HEK293 (cell line): ENCODE data around the gene POLR2E.

Experiments used
- CTCF ChIA-PET: fragments of 350-600 bp; formaldehyde crosslinking; extraction: SDS; loops from one replicate; lab custom pipeline; 2021; ENCODE audit warnings: antibody characterized with exemption; lab: Yijun Ruan, JAX
- POLR2A ChIA-PET: fragments of 300-600 bp; formaldehyde crosslinking; extraction: SDS; loops from one replicate; lab custom pipeline; 2020; ENCODE audit warnings: antibody characterized with exemption, inconsistent platforms; lab: Yijun Ruan, JAX
- H3K27ac ChIP-seq: fragments of 200-500 bp; sonication (Bioruptor generic); 2 replicates; pipeline ENCODE4 v1.5.1; 2014; ENCODE audit warnings: low read depth, low read length, control low read depth, inconsistent platforms; ENCODE audit errors: extremely low read depth
- H3K36me3 ChIP-seq, 2 experiments: fragments of 200-500 bp in 1 of 2; sonication (Bioruptor generic) in 1 of 2; 1 replicate in 1 of 2; 2 replicates in 1 of 2; pipeline ENCODE4 v1.5.1; 2014 to 2017; ENCODE audit warnings: inconsistent platforms in 2 of 2, low read length in 2 of 2; ENCODE audit not compliant: control insufficient read depth in 2 of 2, insufficient read depth in 1 of 2
- H3K4me1 ChIP-seq: fragments of 200-500 bp; sonication (Bioruptor generic); 2 replicates; pipeline ENCODE4 v1.5.1; 2014; ENCODE audit warnings: mild to moderate bottlenecking, low read length, inconsistent platforms; ENCODE audit not compliant: control insufficient read depth, insufficient read depth
- H3K4me3 ChIP-seq: 2 replicates; pipeline ENCODE4 v1.5.1; 2011; ENCODE audit warnings: low read depth, mild to moderate bottlenecking, control low read depth, low read length, moderate library complexity
- H3K9me3 ChIP-seq: fragments of 200-500 bp; sonication (Bioruptor generic); 2 replicates; pipeline ENCODE4 v1.5.1; 2014; ENCODE audit warnings: low read depth, low read length, inconsistent platforms; ENCODE audit not compliant: control insufficient read depth, insufficient read depth
- PATZ1 ChIP-seq: fragments of 450-650 bp; formaldehyde crosslinking; IDR thresholded peaks from 2 replicates; pipeline ENCODE4 v1.5.1; 2016; ENCODE audit warnings: missing biosample characterization, missing genetic modification characterization
- REPIN1 ChIP-seq: fragments of 450-650 bp; formaldehyde crosslinking; IDR thresholded peaks from 2 replicates; pipeline ENCODE4 v1.5.1; 2017; ENCODE audit warnings: missing biosample characterization, missing genetic modification characterization, low read depth
- SCRT2 ChIP-seq: fragments of 450-650 bp; formaldehyde crosslinking; IDR thresholded peaks from 2 replicates; pipeline ENCODE4 v1.5.1; 2016; ENCODE audit warnings: missing biosample characterization, missing genetic modification characterization
- TSHZ1 ChIP-seq: fragments of 450-650 bp; formaldehyde crosslinking; IDR thresholded peaks from 2 replicates; pipeline ENCODE4 v1.5.1; 2016; ENCODE audit warnings: missing biosample characterization, missing genetic modification characterization, borderline replicate concordance
- WT1 ChIP-seq: fragments of 450-650 bp; formaldehyde crosslinking; IDR thresholded peaks from 2 replicates; pipeline ENCODE4 v1.5.1; 2016; ENCODE audit warnings: missing biosample characterization, missing genetic modification characterization
- ZBTB44 ChIP-seq: fragments of 450-650 bp; IDR thresholded peaks from 2 replicates; pipeline ENCODE4 v1.5.1; 2018; ENCODE audit warnings: missing biosample characterization, mild to moderate bottlenecking, missing genetic modification characterization
- ZBTB7A ChIP-seq: fragments of 450-650 bp; formaldehyde crosslinking; IDR thresholded peaks from 2 replicates; pipeline ENCODE4 v1.5.1; 2016; ENCODE audit warnings: low read depth, missing biosample characterization, missing genetic modification characterization
- ZEB2 ChIP-seq: fragments of 450-650 bp; formaldehyde crosslinking; IDR thresholded peaks from 2 replicates; pipeline ENCODE4 v1.5.1; 2016; ENCODE audit warnings: missing biosample characterization, missing genetic modification characterization
- ZFHX2 ChIP-seq: fragments of 450-650 bp; formaldehyde crosslinking; conservative IDR thresholded peaks from 2 replicates; pipeline ENCODE4 v1.5.1; 2016; ENCODE audit warnings: missing biosample characterization, missing genetic modification characterization
- ZIC2 ChIP-seq: fragments of 450-650 bp; formaldehyde crosslinking; IDR thresholded peaks from 2 replicates; pipeline ENCODE4 v1.5.1; 2016; ENCODE audit warnings: missing biosample characterization, missing genetic modification characterization
- ZNF169 ChIP-seq: fragments of 450-650 bp; formaldehyde crosslinking; IDR thresholded peaks from 2 replicates; pipeline ENCODE4 v1.5.1; 2016; ENCODE audit warnings: missing biosample characterization, missing genetic modification characterization
- ZNF175 ChIP-seq: fragments of 450-650 bp; formaldehyde crosslinking; IDR thresholded peaks from 2 replicates; pipeline ENCODE4 v1.5.1; 2016; ENCODE audit warnings: missing biosample characterization, missing genetic modification characterization
- ZNF2 ChIP-seq: fragments of 450-650 bp; formaldehyde crosslinking; IDR thresholded peaks from 2 replicates; pipeline ENCODE4 v1.5.1; 2016; ENCODE audit warnings: missing biosample characterization, missing genetic modification characterization
- ZNF223 ChIP-seq: fragments of 450-650 bp; formaldehyde crosslinking; IDR thresholded peaks from 2 replicates; pipeline ENCODE4 v1.5.1; 2016; ENCODE audit warnings: missing biosample characterization, missing genetic modification characterization
- ZNF280D ChIP-seq: fragments of 450-650 bp; formaldehyde crosslinking; IDR thresholded peaks from 2 replicates; pipeline ENCODE4 v1.5.1; 2016; ENCODE audit warnings: missing biosample characterization, missing genetic modification characterization
- ZNF391 ChIP-seq: fragments of 450-650 bp; formaldehyde crosslinking; IDR thresholded peaks from 2 replicates; pipeline ENCODE4 v1.5.1; 2016; ENCODE audit warnings: low read depth, missing biosample characterization, missing genetic modification characterization, borderline replicate concordance
- ZNF48 ChIP-seq: fragments of 450-650 bp; formaldehyde crosslinking; IDR thresholded peaks from 2 replicates; pipeline ENCODE4 v1.5.1; 2016; ENCODE audit warnings: missing biosample characterization, missing genetic modification characterization
- ZNF514 ChIP-seq: fragments of 450-650 bp; formaldehyde crosslinking; IDR thresholded peaks from 2 replicates; pipeline ENCODE4 v1.5.1; 2016; ENCODE audit warnings: missing biosample characterization, missing genetic modification characterization
- ZNF518A ChIP-seq: fragments of 450-650 bp; formaldehyde crosslinking; conservative IDR thresholded peaks from 2 replicates; pipeline ENCODE4 v1.5.1; 2016; ENCODE audit warnings: low read depth, missing biosample characterization, missing genetic modification characterization
- ZNF830 ChIP-seq: fragments of 450-650 bp; IDR thresholded peaks from 2 replicates; pipeline ENCODE4 v1.5.0; 2018; ENCODE audit warnings: missing biosample characterization, missing genetic modification characterization, low read depth, mild to moderate bottlenecking, moderate library complexity
- ZSCAN18 ChIP-seq: fragments of 450-650 bp; formaldehyde crosslinking; IDR thresholded peaks from 2 replicates; pipeline ENCODE4 v1.5.1; 2016; ENCODE audit warnings: missing biosample characterization, missing genetic modification characterization

Gene POLR2E

GRCh38 chr19:1088416-1089010, 6.7 kb downstream of the POLR2E start:
- H3K36me3 ChIP-seq = peaks cover 12 to 59% of the 10 kb centered on the region in 2 experiments; a peak in 2 of 3 replicates
- POLR2A ChIA-PET = no interaction called here
- no peaks in the 10 kb centered on the region for H3K4me1 ChIP-seq
- TF ChIP-seq ZNF223 = no peak
- TF ChIP-seq SCRT2 = peak; percentile 49; the same call in 1 of the 2 replicates
- TF ChIP-seq TSHZ1 = no peak
- no peak for TF ChIP-seq ZNF391 (tag by site-specific recombination)
- no peak for TF ChIP-seq ZEB2 (tag by site-specific recombination)
- no peak for TF ChIP-seq ZNF169 (tag by site-specific recombination)
- TF ChIP-seq ZIC2 (tag by site-specific recombination) = 0 out of 2 replicates have a peak, but pooled peaks have one; percentile 7
- no peak for TF ChIP-seq REPIN1 (tag by site-specific recombination)
- TF ChIP-seq ZSCAN18 (tag by site-specific recombination) = no peak
- no peak for TF ChIP-seq WT1 (tag by site-specific recombination)
- no peak for TF ChIP-seq ZNF518A (tag by site-specific recombination)
- no peak for TF ChIP-seq ZNF175 (tag by site-specific recombination)
- TF ChIP-seq ZBTB44 (tag by site-specific recombination) = no peak
- no peak for TF ChIP-seq ZNF830 (tag by site-specific recombination)
- no peak for TF ChIP-seq ZNF48 (tag by site-specific recombination)
- TF ChIP-seq ZNF280D (tag by site-specific recombination) = no peak
- TF ChIP-seq PATZ1 (tag by site-specific recombination) = 0 out of 2 replicates have a peak, but pooled peaks have one; percentile 25
- TF ChIP-seq ZNF514 = no peak
- no peak for TF ChIP-seq ZFHX2
- no peak for TF ChIP-seq ZBTB7A (tag by site-specific recombination)
- TF ChIP-seq ZNF2 (tag by site-specific recombination) = no peak

More at GRCh38 chr19:1088416-1089010, 6.7 kb downstream of the POLR2E start:
- CTCF ChIA-PET = no interaction called here
- Histone ChIP-seq H3K27ac (no peak overlapping the region), H3K4me3 (no peak overlapping the region), H3K9me3 (no peaks in the 10 kb centered on the region)
